ENCODE results near the gene ZBTB42. TPM values are rescaled to one million over a fixed set of nuclear protein-coding genes. Genes with fewer than 3 reads are reported as not detected.
A peak's percentile ranks its signal among the peaks of the same experiment; 100 is the strongest.

ZBTB42 gene
- total RNA-seq, 1 experiment from 2014 or later: 6.1 TPM

DNA sequence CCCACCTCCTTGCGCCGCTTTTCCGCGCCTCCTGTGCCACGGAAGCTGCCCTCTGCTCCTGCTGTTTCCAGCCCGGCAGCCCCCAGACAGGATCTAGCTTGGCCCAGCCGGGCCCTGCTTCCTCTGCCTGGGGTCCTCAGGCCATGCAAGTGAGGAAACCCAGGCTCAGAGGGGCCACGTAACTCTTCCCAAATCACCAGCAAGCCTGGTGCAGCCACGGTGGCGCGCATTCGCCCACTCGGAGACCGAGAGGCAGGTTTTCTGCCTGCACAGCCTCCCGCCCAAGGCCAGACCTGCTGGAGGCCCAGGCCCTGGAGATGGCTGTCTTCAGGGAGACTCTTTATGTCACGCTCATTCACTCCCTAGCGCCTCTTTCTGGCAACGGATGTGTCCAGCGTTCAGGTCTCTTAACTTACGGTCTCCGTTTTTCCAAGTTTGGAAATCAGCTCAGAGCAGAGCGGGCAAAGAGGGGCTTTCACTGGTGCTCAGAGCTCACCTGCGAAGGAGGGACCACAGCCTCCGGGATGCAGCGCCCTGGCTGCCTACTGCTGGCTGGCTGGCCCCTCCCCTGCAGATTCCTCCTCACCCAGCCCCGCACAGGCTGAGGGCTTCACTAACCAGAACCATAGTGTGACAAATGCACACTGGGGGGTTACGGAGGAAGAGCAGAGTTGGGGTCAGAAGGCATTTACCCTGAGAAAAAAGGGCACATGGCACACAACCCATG lies 43.6 kb downstream of the ZBTB42 start:
- H2BK15ac ChIP-seq (ENCODE audit: low read depth, low read length): no peak overlapping the region

More for the DNA sequence above, 43.6 kb downstream of the ZBTB42 start:
- H3K18ac ChIP-seq (ENCODE audit: insufficient read length, low read depth, low read length): no peak overlapping the region
- no peak overlapping the region for H3T11ph ChIP-seq (ENCODE audit: low read length)
- WGBS (ENCODE audit: extremely low coverage, insufficient read length, low lambda C conversion rate): no CpG with 5 or more reads among the region's 27 CpGs
- no peak overlapping the region for H2BK20ac ChIP-seq (ENCODE audit: low read depth, low read length, poor library complexity, severe bottlenecking)
- Mint-ChIP-seq H3K4me1 (peaks cover 13 to 16% of the 10 kb centered on the region in 2 experiments), H3K9me3 (no peaks in the 10 kb centered on the region), H3K27ac (peak overlapping the region in 1 of 3 experiments; percentile 57; a peak in 1 of 7 replicates), H3K27me3 (ENCODE audit: low read depth) (peaks cover 84% of the 10 kb centered on the region), H3K36me3 (ENCODE audit: insufficient read depth in 1 of 3, low read depth in 3 of 3) (no peaks in the 10 kb centered on the region), H3K4me3 (peak overlapping the region; percentile 65 to 77)
- peak; percentile 56 for DNase-seq
- peaks cover 14% of the 10 kb centered on the region for H3K23me2 ChIP-seq (ENCODE audit: insufficient read length, low read depth, low read length, poor library complexity, severe bottlenecking)
- H2AFZ ChIP-seq (ENCODE audit: low read length): no peak overlapping the region
- H2BK120ac ChIP-seq (ENCODE audit: low read depth, low read length, poor library complexity, severe bottlenecking): no peak overlapping the region
- H4K91ac ChIP-seq (ENCODE audit: insufficient read length, low read depth, low read length): no peak overlapping the region
- TF ChIP-seq, protein P1, sequence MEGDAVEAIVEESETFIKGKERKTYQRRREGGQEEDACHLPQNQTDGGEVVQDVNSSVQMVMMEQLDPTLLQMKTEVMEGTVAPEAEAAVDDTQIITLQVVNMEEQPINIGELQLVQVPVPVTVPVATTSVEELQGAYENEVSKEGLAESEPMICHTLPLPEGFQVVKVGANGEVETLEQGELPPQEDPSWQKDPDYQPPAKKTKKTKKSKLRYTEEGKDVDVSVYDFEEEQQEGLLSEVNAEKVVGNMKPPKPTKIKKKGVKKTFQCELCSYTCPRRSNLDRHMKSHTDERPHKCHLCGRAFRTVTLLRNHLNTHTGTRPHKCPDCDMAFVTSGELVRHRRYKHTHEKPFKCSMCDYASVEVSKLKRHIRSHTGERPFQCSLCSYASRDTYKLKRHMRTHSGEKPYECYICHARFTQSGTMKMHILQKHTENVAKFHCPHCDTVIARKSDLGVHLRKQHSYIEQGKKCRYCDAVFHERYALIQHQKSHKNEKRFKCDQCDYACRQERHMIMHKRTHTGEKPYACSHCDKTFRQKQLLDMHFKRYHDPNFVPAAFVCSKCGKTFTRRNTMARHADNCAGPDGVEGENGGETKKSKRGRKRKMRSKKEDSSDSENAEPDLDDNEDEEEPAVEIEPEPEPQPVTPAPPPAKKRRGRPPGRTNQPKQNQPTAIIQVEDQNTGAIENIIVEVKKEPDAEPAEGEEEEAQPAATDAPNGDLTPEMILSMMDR (conservative IDR thresholded peaks at IDR 0.05): 0 out of 3 replicates have a peak, but pooled peaks have one; percentile 12
- no peak overlapping the region for H3K56ac ChIP-seq (ENCODE audit: insufficient read length, low read depth, low read length)
- H2AK5ac ChIP-seq (ENCODE audit: insufficient read length, low read length): no peak overlapping the region
- H4K5ac ChIP-seq (ENCODE audit: insufficient read length, low read depth, low read length): no peak overlapping the region
- H3K9ac ChIP-seq (ENCODE audit: extremely low read depth, insufficient read length, low read length): no peak overlapping the region
- no peak overlapping the region for H3K27ac ChIP-seq (ENCODE audit: insufficient read length, low read depth, low read length)
- H2BK5ac ChIP-seq (ENCODE audit: insufficient read length, low read length): no peak overlapping the region
- H4K20me1 ChIP-seq (ENCODE audit: control insufficient read depth, insufficient read depth, insufficient read length): no peaks in the 10 kb centered on the region
- H3K27me3 ChIP-seq (ENCODE audit: insufficient read depth, low read length): no peaks in the 10 kb centered on the region
- no peak overlapping the region for H3K23ac ChIP-seq (ENCODE audit: insufficient read length, low read depth, low read length)
- H3K9me3 ChIP-seq (ENCODE audit: control insufficient read depth, low read depth, low read length): no peaks in the 10 kb centered on the region
- no peak overlapping the region for H3K14ac ChIP-seq (ENCODE audit: insufficient read depth, low read length)
- H3K79me1 ChIP-seq (ENCODE audit: insufficient read depth, low read depth, low read length, poor library complexity, severe bottlenecking): no peaks in the 10 kb centered on the region
- H3K4me1 ChIP-seq (ENCODE audit: insufficient read depth, low read length): no peaks in the 10 kb centered on the region
- H3K4ac ChIP-seq (ENCODE audit: low read depth, low read length): no peak overlapping the region
- peak overlapping the region; percentile 51 for H3K4me2 ChIP-seq (ENCODE audit: insufficient read depth, insufficient read length, low read length)
- H3K79me2 ChIP-seq (ENCODE audit: insufficient read depth, low read length): no peaks in the 10 kb centered on the region
- H2BK12ac ChIP-seq (ENCODE audit: insufficient read length, low read depth, low read length): no peak overlapping the region
- H4K8ac ChIP-seq (replicated peaks; ENCODE audit: insufficient read length, low read depth, low read length): no peak overlapping the region
